HG03097 (cell line): ENCODE results near the gene KRTAP4-4.
"Not testable (repeated sequence)": the region's sequence is repeated elsewhere in the genome, so short reads cannot be mapped to it uniquely, and the experiment has no call there.

Experiments used
- ATAC-seq: cut with Tn5 transposase; IDR thresholded peaks from one replicate; pipeline ENCODE4 v1.9.1; 2021; ENCODE audit not compliant: unreplicated experiment, low FRiP score

Gene KRTAP4-4

DNA sequence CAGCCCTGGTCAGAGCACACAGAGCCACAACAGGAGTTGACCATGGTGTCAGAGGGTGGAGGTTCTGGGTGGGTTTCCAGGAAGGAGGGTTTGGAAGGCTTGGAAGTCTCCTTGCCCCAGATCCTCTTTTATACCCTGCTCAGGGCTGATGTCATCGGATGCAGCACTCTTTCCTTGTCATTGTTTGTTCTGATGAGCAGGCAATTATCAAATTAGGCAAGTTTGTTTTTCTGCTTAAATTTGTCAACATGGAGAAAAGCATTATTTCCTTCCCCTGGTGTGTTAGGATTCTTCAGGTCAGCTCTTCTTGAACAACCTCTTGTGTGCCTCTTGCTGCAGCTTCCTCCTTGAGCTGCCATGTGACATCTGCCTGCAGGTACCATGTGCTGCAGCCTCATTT, at the start of gene KRTAP4-4:
Gene KRTAP4-4 (minus strand): TSS at position 101 of the 400 bp plus-strand sequence. CDS start 57 bp downstream, at position 44.
- no peak for ATAC-seq

DNA sequence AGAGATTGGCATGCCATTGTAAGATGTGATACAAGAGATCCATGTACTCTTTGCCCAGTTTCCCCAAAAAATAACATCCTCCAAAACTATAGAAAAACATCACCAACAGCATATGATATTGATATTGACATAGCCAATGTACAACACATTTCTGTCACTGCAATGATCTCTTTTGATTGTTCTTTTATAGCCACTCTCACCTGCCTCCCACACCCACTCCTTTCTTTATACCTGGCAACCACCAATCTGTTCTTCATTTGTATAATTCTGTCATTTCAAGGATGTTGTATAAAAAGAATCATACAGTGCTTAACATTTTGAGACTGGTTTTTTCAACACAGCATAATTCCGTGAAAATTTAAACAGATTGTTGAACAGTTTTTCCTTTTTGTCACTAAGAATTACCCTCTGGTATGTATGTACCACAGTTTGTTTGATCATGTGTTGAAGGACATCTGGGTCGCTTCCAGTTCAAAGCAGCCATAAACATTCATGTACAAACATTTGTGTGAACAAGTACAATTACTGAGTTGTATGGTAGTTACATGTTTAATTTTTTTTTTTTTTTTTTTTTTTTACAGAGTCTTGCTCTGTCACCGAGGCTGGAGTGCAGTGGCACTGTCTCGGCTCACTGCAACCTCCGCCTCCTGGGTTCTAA, 39.0 kb upstream of the KRTAP4-4 start:
- no peak for ATAC-seq

DNA sequence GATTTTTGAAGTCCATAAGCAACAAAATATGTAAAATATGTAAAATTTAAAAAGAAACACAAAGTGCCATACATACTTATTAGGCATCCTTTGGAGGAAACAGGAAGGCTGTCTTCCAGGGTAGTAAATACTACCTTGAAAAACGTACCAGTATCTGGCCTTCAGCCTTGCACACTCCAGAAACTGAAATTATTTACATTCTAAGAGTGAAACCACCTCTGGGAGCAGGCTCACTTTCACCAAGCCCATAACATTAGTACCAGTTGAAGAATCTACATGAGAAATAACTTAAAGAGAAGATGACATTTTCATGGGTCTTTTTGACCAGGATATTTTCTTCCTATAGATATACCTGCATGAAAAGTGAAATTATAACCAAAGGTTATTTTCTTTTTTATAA, 35.5 kb upstream of the KRTAP4-4 start:
- no peak for ATAC-seq

DNA sequence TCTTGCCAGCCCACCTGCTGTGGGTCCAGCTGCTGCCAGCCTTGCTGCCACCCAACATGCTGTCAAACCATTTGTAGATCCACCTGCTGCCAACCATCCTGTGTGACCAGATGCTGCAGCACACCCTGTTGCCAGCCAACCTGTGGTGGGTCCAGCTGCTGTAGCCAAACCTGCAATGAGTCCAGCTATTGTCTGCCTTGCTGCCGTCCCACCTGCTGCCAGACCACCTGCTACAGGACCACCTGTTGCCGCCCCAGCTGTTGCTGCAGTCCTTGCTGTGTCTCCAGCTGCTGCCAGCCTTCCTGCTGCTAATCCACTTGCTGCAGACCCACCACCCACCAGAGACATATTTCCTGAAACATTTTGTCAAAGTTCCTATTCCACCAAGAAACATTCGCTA, 29.8 kb upstream of the KRTAP4-4 start:
- ATAC-seq: no peak

DNA sequence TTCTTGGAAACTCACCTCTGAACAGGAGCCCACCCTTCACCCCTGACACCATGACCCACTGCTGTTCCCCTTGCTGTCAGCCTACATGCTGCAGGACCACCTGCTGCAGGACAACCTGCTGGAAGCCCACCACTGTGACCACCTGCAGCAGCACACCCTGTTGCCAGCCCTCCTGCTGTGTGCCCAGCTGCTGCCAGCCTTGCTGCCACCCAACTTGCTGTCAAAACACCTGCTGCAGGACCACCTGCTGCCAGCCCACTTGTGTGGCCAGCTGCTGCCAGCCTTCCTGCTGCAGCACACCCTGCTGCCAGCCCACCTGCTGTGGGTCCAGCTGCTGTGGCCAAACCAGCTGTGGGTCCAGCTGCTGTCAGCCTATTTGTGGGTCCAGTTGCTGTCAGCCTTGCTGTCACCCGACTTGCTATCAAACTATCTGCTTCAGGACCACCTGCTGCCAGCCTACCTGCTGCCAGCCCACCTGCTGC, 29.3 kb upstream of the KRTAP4-4 start, which contains the start of gene KRTAP9-1:
Gene KRTAP9-1 (plus strand): TSS at position 51 of the 482 bp plus-strand sequence. CDS start 0 bp downstream, at position 51.
- ATAC-seq: not testable (repeated sequence)

DNA sequence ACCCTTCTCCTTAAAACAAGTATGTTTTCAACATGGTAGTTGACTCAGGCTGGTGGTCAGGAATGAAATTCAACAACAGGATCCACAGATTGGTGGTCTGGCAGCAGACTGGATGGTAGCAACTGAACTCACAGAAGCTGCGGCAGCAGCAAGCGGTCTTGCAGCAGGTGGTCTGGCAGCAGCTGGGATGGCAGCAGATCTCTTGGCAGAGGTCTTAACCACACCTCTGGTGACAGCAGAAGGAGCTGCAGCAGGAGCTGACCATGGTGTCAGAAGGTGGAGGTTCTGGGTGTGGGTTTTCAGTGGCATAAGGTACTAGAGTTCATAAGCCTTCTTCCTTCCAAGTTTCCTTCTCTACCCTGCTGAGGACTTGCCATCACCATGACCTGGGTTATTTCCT, 26.3 kb upstream of the KRTAP4-4 start:
- ATAC-seq: no peak

DNA sequence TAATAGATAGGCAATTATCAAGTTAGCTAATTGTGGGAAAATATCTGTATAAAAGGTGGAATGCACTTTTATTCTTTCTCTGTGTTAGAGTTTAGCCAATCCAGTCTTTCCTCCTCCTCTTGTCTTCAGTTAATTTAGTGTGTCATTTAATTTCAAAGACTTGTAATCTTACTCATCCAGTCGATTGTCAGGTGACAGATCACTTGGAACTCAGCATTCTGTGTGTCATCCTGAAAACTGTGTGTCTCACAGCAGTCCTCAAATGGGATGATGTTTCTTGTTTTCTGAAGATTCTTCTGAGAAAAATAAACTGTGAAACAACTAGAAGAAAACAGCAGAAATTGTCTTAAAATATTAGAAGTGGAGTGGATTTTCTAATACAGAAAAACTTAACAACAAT, 24.5 kb upstream of the KRTAP4-4 start:
- ATAC-seq: no peak

DNA sequence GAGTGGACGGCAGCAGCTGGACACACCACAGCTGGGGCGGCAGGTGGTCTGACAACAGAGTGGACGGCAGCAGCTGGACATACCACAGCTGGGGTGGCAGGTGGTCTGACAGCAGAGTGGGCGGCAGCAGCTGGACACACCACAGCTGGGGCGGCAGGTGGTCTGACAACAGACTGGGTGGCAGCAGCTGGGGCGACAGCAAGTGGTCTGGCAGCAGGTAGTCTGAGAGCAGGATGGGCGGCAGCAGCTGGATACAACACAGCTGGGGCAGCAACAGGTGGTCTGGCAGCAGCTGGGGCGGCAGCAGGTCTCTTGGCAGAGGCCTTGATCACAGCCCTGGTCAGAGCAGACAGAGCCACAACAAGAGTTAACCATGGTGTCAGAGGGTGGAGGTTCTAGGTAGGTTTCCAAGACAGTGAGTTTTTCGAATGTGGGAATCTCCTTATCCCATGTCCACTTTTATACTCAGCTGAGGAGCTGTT, 24.0 kb upstream of the KRTAP4-4 start, which contains the start of gene KRTAP4-1:
Gene KRTAP4-1 (minus strand): TSS at position 432 of the 482 bp plus-strand sequence. CDS start 57 bp downstream, at position 375.
- ATAC-seq: no peak

DNA sequence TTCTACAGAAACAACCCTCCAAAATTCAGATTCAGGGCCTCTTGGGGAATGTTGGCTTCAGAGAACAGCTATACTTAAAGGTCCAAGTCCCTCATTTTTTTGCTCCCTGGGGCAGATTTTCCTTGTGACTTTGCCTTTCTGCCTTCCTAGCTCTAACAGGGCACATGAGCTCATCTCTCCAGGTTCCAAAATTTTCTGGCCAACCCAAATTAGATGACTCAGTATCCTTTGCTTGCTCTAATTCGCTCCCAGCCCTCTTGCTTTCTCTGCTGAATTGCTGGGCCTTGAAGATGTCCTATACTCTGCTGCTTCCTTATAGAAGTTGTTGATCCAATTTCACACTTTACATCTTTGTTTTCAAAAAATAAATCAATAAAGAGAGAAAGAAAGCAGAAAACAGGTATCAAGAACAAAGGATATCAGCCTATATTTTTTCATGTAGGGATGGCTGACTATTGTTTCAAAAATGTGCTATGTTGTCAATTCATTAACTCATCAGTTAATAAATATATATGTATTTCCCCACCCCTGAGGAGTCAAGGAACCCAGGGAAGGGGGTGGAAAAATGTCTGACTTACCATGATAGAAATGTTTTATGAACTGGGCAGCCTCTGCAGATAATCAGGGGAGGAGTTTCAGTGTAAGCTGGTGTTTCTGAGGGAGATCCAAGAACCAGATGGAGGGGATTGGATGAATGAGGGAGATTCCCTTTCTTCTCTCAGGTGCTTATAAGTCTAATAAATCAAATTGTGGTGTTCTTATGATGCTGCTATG, 18.5 kb upstream of the KRTAP4-4 start:
- ATAC-seq: no peak

DNA sequence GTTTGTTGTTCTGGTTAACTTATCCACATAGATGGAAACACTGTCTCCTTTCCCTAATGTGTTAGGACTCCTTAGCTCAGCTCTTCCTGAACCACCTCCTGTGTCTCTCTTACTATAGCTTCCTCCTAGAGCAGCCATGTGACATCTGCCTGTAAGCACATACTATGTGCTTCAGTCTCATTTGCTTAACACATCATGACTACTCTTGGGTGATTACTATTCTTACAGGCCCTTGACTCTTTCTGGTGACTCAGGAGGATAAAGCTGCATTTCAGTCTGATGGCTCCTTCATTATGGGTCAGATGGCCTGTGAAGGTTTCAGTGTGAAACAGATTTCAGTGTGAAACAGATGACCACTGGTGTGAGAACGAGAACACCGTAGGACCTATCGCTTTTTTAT, 17.8 kb upstream of the KRTAP4-4 start:
- no peak for ATAC-seq

DNA sequence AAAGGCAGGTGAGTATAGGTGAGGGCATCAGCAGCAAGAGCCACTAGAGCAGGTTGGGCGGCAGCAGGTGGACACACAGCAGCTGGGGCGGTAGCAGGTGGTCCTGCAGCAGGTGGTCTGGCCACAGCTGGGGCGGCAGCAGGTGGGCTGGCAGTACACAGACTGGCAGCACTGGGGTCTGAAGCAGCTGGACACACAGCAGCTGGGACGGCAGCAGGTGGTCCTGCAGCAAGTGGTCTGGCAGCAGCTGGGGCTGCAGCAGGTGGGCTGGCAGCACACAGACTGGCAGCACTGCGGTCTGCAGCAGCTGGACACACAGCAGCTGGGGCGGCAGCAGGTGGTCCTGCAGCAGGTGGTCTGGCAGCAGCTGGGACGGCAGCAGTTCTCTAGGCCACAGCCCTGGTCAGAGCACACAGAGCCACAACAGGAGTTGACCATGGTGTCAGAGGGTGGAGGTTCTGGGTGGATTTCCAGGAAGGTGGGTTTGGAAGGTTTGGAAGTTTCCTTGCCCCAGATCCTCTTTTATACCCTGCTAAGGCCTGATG, 17.3 kb upstream of the KRTAP4-4 start, which contains the start of gene KRTAP4-2:
Gene KRTAP4-2 (minus strand): TSS at position 495 of the 545 bp plus-strand sequence. CDS start 57 bp downstream, at position 438.
- ATAC-seq: no peak

DNA sequence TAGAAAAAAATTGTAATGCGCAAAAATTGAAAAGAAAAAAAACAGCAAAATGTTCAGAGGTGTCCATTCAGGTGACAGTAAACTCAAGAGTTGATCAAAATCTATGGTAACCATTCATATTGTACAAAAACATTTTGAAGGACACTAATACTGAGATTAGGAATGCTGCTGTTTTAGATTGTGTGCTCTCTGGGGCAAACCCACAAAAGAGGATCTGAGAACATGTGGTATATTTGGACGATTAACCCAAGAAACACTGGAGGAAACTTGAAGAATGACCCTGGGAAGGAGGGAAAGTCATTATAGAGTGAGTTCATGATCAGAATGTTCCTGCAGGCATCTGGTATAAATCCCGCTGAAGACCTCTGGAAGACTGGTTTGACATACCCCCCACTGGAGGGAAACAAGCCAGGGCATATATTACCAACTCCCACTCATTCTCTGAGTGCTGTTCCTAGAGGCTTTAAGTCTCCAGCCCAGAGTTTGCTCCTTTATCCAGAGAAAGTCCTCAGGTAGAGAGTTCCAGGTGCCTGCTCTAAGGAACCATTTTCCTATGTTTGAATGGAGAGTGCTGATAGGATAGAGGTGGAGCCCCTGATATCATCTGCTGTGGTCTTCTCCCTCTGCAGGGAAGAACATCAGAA, 16.3 kb upstream of the KRTAP4-4 start:
- no peak for ATAC-seq

DNA sequence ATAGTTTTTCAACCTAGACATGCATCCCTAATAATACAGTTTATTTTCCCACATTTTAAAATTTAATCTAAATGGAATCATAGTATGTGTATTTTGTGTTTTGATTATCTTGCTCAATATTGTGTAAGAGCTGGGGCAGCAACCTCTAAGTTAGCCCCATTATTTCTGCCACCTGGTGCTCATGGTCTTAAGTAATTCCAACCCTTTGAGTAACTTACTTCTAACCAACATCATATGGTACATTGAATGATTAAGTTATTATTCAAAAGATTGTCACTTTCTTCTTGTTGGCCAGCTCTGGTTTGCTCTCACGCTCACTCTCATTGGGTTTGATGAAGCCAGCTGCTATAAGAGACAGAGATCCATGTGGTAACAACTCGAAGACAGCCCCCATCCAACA, 11.3 kb upstream of the KRTAP4-4 start:
- no peak for ATAC-seq

DNA sequence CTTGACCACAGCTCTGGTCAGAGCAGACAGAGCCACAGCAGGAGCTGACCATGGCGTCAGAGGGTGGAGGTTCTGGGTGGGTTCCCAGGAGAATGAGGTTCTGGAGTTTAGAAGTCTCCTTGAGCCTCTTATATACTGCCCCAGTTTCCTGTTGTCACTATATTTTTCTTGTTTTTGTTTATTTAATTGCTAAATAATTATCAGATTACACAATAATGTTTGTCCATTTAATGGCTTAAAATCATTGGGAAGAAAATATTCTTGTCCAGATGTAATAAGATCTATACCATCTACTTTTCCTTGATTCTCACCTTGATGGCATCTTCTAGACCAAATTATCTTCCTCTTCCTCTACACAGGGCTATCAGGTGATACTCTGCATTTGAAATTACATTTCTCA, 7.6 kb upstream of the KRTAP4-4 start, which contains the start of gene KRTAP4-3:
Gene KRTAP4-3 (minus strand): TSS at position 101 of the 400 bp plus-strand sequence. CDS start 49 bp downstream, at position 52.
- ATAC-seq: no peak

DNA sequence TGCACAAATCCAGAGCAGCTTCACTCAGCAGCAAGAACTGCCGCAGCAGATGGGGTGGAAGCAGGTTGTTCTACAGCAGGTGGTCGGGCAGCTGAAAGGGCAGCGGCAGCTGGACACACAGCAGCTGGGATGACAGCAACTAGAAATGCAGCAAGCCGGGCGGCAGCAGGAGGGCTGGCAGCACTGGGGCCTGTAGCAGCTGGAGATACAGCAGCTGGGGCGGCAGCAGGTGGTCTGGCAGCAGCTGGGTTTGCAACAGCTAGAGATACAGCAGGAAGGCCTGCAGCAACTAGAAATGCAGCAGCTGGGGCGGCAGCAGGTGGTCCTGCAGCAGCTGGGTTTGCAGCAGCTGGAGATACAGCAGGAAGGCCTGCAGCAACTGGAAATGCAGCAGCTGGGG, 7.0 kb upstream of the KRTAP4-4 start:
- no peak for ATAC-seq

DNA sequence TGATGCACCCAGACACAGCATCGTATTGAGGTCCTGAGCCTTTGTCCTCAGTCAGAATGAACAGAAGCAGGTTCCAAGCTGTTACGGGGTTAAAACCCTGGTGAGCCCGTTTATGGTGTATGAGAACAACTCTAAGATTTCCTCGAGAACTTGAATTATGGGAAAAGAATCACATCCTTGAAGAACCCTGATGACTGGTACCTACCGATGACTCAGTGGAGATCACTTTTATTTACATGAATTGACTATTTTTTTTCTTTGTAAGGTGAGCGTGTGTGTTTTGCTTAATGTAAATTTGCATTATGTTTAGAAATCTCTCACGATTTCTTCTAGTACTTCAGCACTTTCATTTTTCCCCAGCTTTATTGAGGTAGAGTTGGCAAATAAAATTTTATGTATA, 3.3 kb upstream of the KRTAP4-4 start:
- no peak for ATAC-seq

DNA sequence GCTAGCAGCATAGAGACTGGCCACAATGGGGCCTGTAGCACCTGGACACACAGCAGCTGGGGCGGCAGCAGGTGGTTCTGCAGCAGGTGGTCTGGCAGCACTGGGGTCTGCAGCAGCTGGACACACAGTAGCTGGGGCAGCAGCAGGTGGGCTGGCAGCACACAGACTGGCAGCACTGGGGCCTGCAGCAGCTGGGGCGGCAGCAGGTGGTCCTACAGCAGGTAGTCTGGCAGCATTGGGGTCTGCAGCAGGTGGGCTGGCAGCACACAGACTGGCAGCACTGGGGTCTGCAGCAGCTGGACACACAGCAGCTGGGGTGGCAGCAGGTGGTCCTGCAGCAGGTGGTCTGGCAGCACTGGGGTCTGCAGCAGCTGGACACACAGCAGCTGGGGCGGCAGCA, 358 bp downstream of the KRTAP4-4 start:
- ATAC-seq: not testable (repeated sequence)

DNA sequence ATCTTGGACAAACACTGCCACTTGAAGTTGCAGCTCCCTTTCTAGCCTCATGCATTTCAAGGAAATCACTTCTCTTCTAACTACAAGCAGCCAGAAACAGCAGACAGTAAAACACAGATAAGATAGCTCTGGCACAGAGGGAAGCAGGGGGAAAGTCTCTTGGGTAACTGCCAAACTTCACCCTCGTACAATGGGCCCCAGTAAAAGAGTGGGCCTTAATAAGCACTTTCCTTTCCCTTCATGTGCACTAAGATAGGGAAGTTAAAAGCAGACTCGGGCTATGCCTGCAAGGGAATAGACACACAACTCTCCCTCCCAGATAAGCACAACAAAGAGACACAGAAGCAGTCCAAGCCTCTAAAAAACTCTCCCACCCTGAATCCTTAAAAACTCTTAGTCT, 6.7 kb downstream of the KRTAP4-4 start:
- no peak for ATAC-seq

DNA sequence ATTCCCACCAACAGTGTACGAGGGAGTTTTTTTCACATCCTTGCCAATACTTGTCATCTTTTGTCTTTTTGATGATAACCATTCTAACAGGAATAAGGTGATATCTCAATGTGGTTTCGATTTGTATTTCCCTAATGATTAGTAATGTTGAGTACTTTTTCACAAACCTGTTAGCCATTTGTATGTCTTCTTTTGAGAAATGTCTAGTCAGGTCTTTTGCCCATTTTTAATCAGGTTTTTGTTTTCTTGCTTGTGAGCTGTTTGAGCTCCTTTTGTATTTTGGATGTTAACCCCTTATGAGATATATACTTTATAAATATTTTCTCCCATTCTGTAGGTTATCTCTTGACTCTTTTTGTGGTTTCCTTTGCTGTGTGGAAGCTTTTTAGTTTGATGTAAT, 9.0 kb downstream of the KRTAP4-4 start:
- ATAC-seq: no peak

DNA sequence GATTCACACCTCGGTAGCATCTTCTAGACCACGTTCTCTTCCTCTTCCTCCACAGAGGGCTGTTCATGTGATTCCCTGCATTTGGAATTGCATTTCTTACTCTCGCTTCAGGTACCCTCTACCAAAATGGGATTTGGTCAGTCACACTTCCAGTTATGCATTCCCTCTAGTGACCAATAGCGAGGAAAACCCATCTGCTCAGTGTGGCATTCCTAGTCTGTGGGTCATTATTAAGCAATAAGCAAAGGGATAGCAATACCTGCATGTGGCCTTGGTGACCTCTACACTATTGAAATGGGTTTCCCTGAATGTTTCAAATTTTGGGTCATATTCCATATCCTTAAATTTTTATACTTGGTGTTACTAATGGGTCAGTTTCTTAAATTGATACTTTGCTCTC, 10.5 kb downstream of the KRTAP4-4 start:
- ATAC-seq: no peak

DNA sequence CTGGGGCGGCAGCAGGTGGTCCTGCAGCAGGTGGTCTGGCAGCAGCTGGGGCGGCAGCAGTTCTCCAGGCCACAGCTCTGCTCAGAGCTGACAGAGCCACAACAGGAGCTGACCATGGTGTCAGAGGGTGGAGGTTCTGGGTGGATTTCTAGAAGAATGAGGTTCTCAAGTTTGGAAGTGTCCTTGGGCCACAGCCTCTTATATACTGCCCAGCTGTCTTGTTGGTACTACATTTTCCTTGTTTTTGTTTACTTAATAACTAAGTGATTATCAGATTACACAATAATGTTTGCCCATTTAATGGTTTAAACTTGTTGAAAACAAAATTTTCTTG, 10.9 kb downstream of the KRTAP4-4 start, which contains the start of gene KRTAP4-5:
Gene KRTAP4-5 (minus strand): TSS at position 174 of the 334 bp plus-strand sequence. CDS start 58 bp downstream, at position 116.
- no peak for ATAC-seq
